HCT116 (cell line): ENCODE data around the gene RTL1. TPM values are rescaled to one million over a fixed set of nuclear protein-coding genes. Genes with fewer than 3 reads are reported as not detected.

ENCODE experiments used
- ATAC-seq: fragments of 200-7000 bp; cut with Tn5 transposase; 2 replicates; pipeline ENCODE4 v1.9.1; 2020; ENCODE audit warnings: mild to moderate bottlenecking, moderate library complexity
- BruUV-seq: library from RNA; stranded (reverse); fragments of 400-500 nt; replicated peaks from 2 replicates; lab custom pipeline; 2021; lab: Mats Ljungman, UMichigan
- CTCF ChIA-PET: fragments of 300-600 bp; sonication (Branson Sonifier 250); formaldehyde crosslinking; loops from one replicate; lab custom pipeline; 2021; ENCODE audit warnings: antibody characterized with exemption; lab: Charles Lee
- POLR2A ChIA-PET: fragments of 300-600, 350-600 bp; sonication (Branson Sonifier 250); formaldehyde crosslinking; loops from one replicate; lab custom pipeline; 2021; ENCODE audit warnings: antibody characterized with exemption; lab: Charles Lee
- RAD21 ChIA-PET, 2 experiments: fragments of 300-600 bp; sonication (Branson Sonifier 250); formaldehyde crosslinking; loops; one replicate each; lab custom pipeline; 2023; ENCODE audit warnings: low total read pairs in 2 of 2; ENCODE audit not compliant: uncharacterized antibody in 2 of 2, unreplicated experiment in 2 of 2, low non-redundant PET in 1 of 2; lab: Charles Lee
- DNase-seq: peaks from one replicate; pipeline ENCODE4 v3.0.0-alpha.2; 2010; ENCODE audit warnings: low read depth, low spot score
- H2AFZ ChIP-seq: fragments of 200-600 bp; shearing (Covaris generic), sonication (generic); 2 replicates; pipeline ENCODE4 v1.6.1; 2017; ENCODE audit warnings: low read depth, mixed run types, mixed read lengths, antibody characterized with exemption, low read length; ENCODE audit not compliant: poor library complexity, severe bottlenecking
- H3K27ac ChIP-seq: 2 replicates; pipeline ENCODE4 v1.5.1; 2012; ENCODE audit warnings: low read depth, low read length
- H3K27me3 ChIP-seq: fragments of 200-600 bp; sonication (generic); 2 replicates; pipeline ENCODE4 v1.6.1; 2016; ENCODE audit warnings: mixed run types, low read length, mixed read lengths; ENCODE audit not compliant: insufficient read depth
- H3K36me3 ChIP-seq, 2 experiments: fragments of 200-500 bp in 1 of 2; fragments of 200-600 bp in 1 of 2; sonication (Bioruptor generic) in 1 of 2; sonication (generic) in 1 of 2; 2 replicates each; pipeline versions ENCODE4 v1.5.1 to v1.6.1; 2014 to 2016; ENCODE audit warnings: low read length in 2 of 2, inconsistent platforms in 1 of 2, mixed read lengths in 1 of 2, mixed run types in 1 of 2; ENCODE audit not compliant: insufficient read depth in 2 of 2, control insufficient read depth in 1 of 2
- H3K4me1 ChIP-seq, 2 experiments: fragments of 200-600 bp in 1 of 2; sonication (generic) in 1 of 2; 2 replicates each; pipeline versions ENCODE4 v1.5.1 to v1.6.1; 2012 to 2017; ENCODE audit warnings: low read length in 2 of 2, inconsistent platforms in 1 of 2, mild to moderate bottlenecking in 1 of 2, mixed read lengths in 1 of 2, mixed run types in 1 of 2, moderate library complexity in 1 of 2; ENCODE audit not compliant: insufficient read depth in 2 of 2, control insufficient read depth in 1 of 2
- H3K4me2 ChIP-seq: fragments of 200-600 bp; sonication (generic); 2 replicates; pipeline ENCODE4 v1.6.1; 2017; ENCODE audit warnings: mixed run types, low read length, mixed read lengths
- H3K4me3 ChIP-seq, 2 experiments: fragments of 200-600 bp in 1 of 2; sonication (generic) in 1 of 2; replicated peaks in 1 of 2; 2 replicates each; pipeline ENCODE4 v1.5.1; 2011 to 2016; ENCODE audit warnings: low read length in 2 of 2, control low read depth in 1 of 2, low read depth in 1 of 2, mild to moderate bottlenecking in 1 of 2, mixed read lengths in 1 of 2, mixed run types in 1 of 2
- H3K79me2 ChIP-seq: fragments of 200-600 bp; sonication (generic); 2 replicates; pipeline ENCODE4 v1.6.1; 2017; ENCODE audit warnings: mild to moderate bottlenecking, mixed run types, low read length, moderate library complexity, mixed read lengths; ENCODE audit not compliant: insufficient read depth
- H3K9ac ChIP-seq: fragments of 200-600 bp; sonication (generic); 2 replicates; pipeline ENCODE4 v1.6.1; 2016; ENCODE audit warnings: low read length, mixed read lengths
- H3K9me2 ChIP-seq: fragments of 200-600 bp; sonication (generic), shearing (Covaris generic); 2 replicates; pipeline ENCODE4 v1.6.1; 2017; ENCODE audit warnings: mixed run types, mild to moderate bottlenecking, moderate library complexity; ENCODE audit not compliant: insufficient read depth
- H3K9me3 ChIP-seq, 2 experiments: fragments of 200-500 bp in 1 of 2; fragments of 200-600 bp in 1 of 2; sonication (Bioruptor generic) in 1 of 2; sonication (generic) in 1 of 2; 2 replicates each; pipeline ENCODE4 v1.6.1; 2014 to 2017; ENCODE audit warnings: low read length in 2 of 2, mixed read lengths in 2 of 2, inconsistent platforms in 1 of 2, low read depth in 1 of 2, mild to moderate bottlenecking in 1 of 2, mixed run types in 1 of 2, moderate library complexity in 1 of 2; ENCODE audit not compliant: control insufficient read depth in 1 of 2, insufficient read depth in 1 of 2
- H4K20me1 ChIP-seq: fragments of 200-600 bp; sonication (generic), shearing (Covaris generic); 2 replicates; pipeline ENCODE4 v1.6.1; 2017; ENCODE audit warnings: mixed run types, mild to moderate bottlenecking, moderate library complexity; ENCODE audit not compliant: insufficient read depth
- ATF3 ChIP-seq: IDR thresholded peaks from 2 replicates; pipeline ENCODE4 v1.6.1; 2012
- CBX3 ChIP-seq: IDR thresholded peaks from 2 replicates; pipeline ENCODE4 v1.6.1; 2012; ENCODE audit warnings: low read depth
- EGR1 ChIP-seq: IDR thresholded peaks from 2 replicates; pipeline ENCODE4 v1.6.1; 2012; ENCODE audit warnings: low read depth
- ELF1 ChIP-seq: IDR thresholded peaks from 2 replicates; pipeline ENCODE4 v1.6.1; 2012; ENCODE audit warnings: low read depth, borderline replicate concordance
- EZH2 ChIP-seq: fragments of 200-600 bp; sonication (generic); IDR thresholded peaks from 2 replicates; pipeline ENCODE4 v1.6.1; 2017; ENCODE audit warnings: antibody characterized with exemption, mixed run types
- EZH2phosphoT487 ChIP-seq: fragments of 200-600 bp; IDR thresholded peaks from 2 replicates; pipeline ENCODE4 v1.6.1; 2018; ENCODE audit warnings: antibody characterized with exemption, borderline replicate concordance
- POLR2A ChIP-seq: IDR thresholded peaks from 2 replicates; pipeline ENCODE4 v1.7.0; 2011; ENCODE audit warnings: borderline replicate concordance; ENCODE audit not compliant: insufficient read depth, insufficient read length; ENCODE audit errors: extremely low read depth
- POLR2AphosphoS5 ChIP-seq: IDR thresholded peaks from 2 replicates; pipeline ENCODE4 v1.6.1; 2011; ENCODE audit warnings: mild to moderate bottlenecking, low read depth, low read length, moderate library complexity
- SIN3A ChIP-seq: IDR thresholded peaks from 2 replicates; pipeline ENCODE4 v1.6.1; 2012; ENCODE audit warnings: low read depth
- TCF7L2 ChIP-seq: IDR thresholded peaks from 2 replicates; pipeline ENCODE4 v1.7.0; 2011; ENCODE audit warnings: borderline replicate concordance, inconsistent platforms; ENCODE audit not compliant: insufficient read depth, insufficient read length; ENCODE audit errors: extremely low read depth
- intact Hi-C: fragments of 100-400 bp; cut with micrococcal nuclease; formaldehyde crosslinking; loops from 2 replicates; pipeline ENCODE4 v1.10.0; 2022
- total RNA-seq: library from RNA; stranded (reverse); gene quantifications from one replicate; pipeline ENCODE4 v1.2.1, GENCODE V29; 2021; ENCODE audit not compliant: unreplicated experiment
- TF ChIP-seq, protein P1 (sequence below): IDR thresholded peaks from 2 replicates; pipeline ENCODE4 v1.6.1; 2012
- TF ChIP-seq, protein P2 (sequence below): IDR thresholded peaks from 2 replicates; pipeline ENCODE4 v1.6.1; 2011; ENCODE audit warnings: mild to moderate bottlenecking, low read length, moderate library complexity; ENCODE audit not compliant: insufficient replicate concordance; ENCODE audit errors: extremely low read depth

Gene RTL1
- total RNA-seq, 1 experiment from 2014 or later: not detected

- Histone ChIP-seq H3K79me2 (no peaks in the 10 kb centered on the region), H3K9me2 (no peaks in the 10 kb centered on the region), H3K9me3 (no peaks in the 10 kb centered on the region), H2AFZ (no peak overlapping the region), H3K9ac (no peak overlapping the region), H3K4me2 (no peak overlapping the region), H4K20me1 (no peaks in the 10 kb centered on the region), H3K27ac (no peak overlapping the region), H3K4me3 (no peak overlapping the region), H3K36me3 (no peaks in the 10 kb centered on the region), H3K27me3 (no peaks in the 10 kb centered on the region), H3K4me1 (peaks cover 0 to 19% of the 10 kb centered on the region in 2 experiments; a peak in 2 of 4 replicates)
- RAD21 ChIA-PET: no interaction called here
- CTCF ChIA-PET: no interaction called here
- DNase-seq (no peak), ATAC-seq (no peak)
- intact Hi-C loops: no loop called here
- BruUV-seq: no TSS peak
- POLR2A ChIA-PET: no interaction called here
- TF ChIP-seq, protein P1, sequence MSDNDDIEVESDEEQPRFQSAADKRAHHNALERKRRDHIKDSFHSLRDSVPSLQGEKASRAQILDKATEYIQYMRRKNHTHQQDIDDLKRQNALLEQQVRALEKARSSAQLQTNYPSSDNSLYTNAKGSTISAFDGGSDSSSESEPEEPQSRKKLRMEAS: no peak
- no peak for TF ChIP-seq TCF7L2
- TF ChIP-seq CBX3: no peak
- no peak for TF ChIP-seq EGR1
- no peak for TF ChIP-seq ATF3
- TF ChIP-seq, protein P2, sequence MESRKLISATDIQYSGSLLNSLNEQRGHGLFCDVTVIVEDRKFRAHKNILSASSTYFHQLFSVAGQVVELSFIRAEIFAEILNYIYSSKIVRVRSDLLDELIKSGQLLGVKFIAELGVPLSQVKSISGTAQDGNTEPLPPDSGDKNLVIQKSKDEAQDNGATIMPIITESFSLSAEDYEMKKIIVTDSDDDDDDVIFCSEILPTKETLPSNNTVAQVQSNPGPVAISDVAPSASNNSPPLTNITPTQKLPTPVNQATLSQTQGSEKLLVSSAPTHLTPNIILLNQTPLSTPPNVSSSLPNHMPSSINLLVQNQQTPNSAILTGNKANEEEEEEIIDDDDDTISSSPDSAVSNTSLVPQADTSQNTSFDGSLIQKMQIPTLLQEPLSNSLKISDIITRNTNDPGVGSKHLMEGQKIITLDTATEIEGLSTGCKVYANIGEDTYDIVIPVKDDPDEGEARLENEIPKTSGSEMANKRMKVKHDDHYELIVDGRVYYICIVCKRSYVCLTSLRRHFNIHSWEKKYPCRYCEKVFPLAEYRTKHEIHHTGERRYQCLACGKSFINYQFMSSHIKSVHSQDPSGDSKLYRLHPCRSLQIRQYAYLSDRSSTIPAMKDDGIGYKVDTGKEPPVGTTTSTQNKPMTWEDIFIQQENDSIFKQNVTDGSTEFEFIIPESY: no peak
- TF ChIP-seq POLR2A: no peak
- TF ChIP-seq SIN3A: no peak
- TF ChIP-seq EZH2: no peak
- TF ChIP-seq EZH2phosphoT487: no peak
- no peak for TF ChIP-seq POLR2AphosphoS5
- TF ChIP-seq ELF1: no peak
Observed at GRCh38 chr14:100875126-100875525, 28.4 kb downstream of the RTL1 start.
